Neural progenitor cell (in vitro differentiated cells): ENCODE results near the gene TREM1. TPM values are rescaled to one million over a fixed set of nuclear protein-coding genes. Genes with fewer than 3 reads are reported as not detected.

Experiments
- DNase-seq: peaks from one replicate; pipeline ENCODE4 v3.0.0-alpha.2; 2016; ENCODE audit warnings: low spot score
- H2AFZ ChIP-seq: fragments of 200-600 bp; sonication (generic); replicated peaks from 2 replicates; pipeline ENCODE4 v1.6.1; 2016; ENCODE audit warnings: antibody characterized with exemption
- H3F3A ChIP-seq: fragments of 200-600 bp; sonication (generic); 2 replicates; pipeline ENCODE4 v1.6.1; 2016; ENCODE audit warnings: antibody characterized with exemption, low read depth
- H3K27ac ChIP-seq: fragments of 200-600 bp; sonication (generic); 2 replicates; pipeline ENCODE4 v1.5.1; 2016; ENCODE audit warnings: mild to moderate bottlenecking
- H3K27me3 ChIP-seq: fragments of 200-600 bp; sonication (generic); 2 replicates; pipeline ENCODE4 v1.6.1; 2016; ENCODE audit warnings: mild to moderate bottlenecking, moderate library complexity
- H3K36me3 ChIP-seq: fragments of 200-600 bp; sonication (generic); 2 replicates; pipeline ENCODE4 v1.5.1; 2016
- H3K4me1 ChIP-seq: fragments of 200-600 bp; sonication (generic); 2 replicates; pipeline ENCODE4 v1.6.1; 2016; ENCODE audit warnings: mixed run types
- H3K4me2 ChIP-seq: fragments of 200-600 bp; sonication (generic); 2 replicates; pipeline ENCODE4 v1.6.1; 2016
- H3K4me3 ChIP-seq: fragments of 200-600 bp; sonication (generic); 2 replicates; pipeline ENCODE4 v1.5.1; 2016
- H3K79me2 ChIP-seq: fragments of 200-600 bp; sonication (generic); 2 replicates; pipeline ENCODE4 v1.6.1; 2016; ENCODE audit warnings: low read depth
- H3K9ac ChIP-seq: fragments of 200-600 bp; sonication (generic); 2 replicates; pipeline ENCODE4 v1.6.1; 2016
- H3K9me3 ChIP-seq: fragments of 200-600 bp; sonication (generic); 2 replicates; pipeline ENCODE4 v1.5.1; 2016; ENCODE audit warnings: low read depth
- H4K20me1 ChIP-seq: fragments of 200-600 bp; sonication (generic); 2 replicates; pipeline ENCODE4 v1.6.1; 2016; ENCODE audit warnings: low read depth
- H3K27ac Mint-ChIP-seq: 3 replicates; pipeline ENCODE4 v1.8.0; 2021; ENCODE audit warnings: mixed read lengths
- H3K27me3 Mint-ChIP-seq: 2 replicates; pipeline ENCODE4 v1.8.0; 2022; ENCODE audit warnings: low read depth, mild to moderate bottlenecking, inconsistent platforms, moderate library complexity, mixed read lengths; ENCODE audit not compliant: insufficient read depth
- H3K36me3 Mint-ChIP-seq: 3 replicates; pipeline ENCODE4 v1.8.0; 2021; ENCODE audit warnings: mixed read lengths
- H3K4me1 Mint-ChIP-seq: 3 replicates; pipeline ENCODE4 v1.8.0; 2021; ENCODE audit warnings: mixed read lengths
- H3K4me3 Mint-ChIP-seq: 3 replicates; pipeline ENCODE4 v1.8.0; 2021; ENCODE audit warnings: mild to moderate bottlenecking, moderate library complexity, mixed read lengths
- H3K9me3 Mint-ChIP-seq: 3 replicates; pipeline ENCODE4 v1.8.0; 2020; ENCODE audit warnings: mixed read lengths
- CTCF ChIP-seq: fragments of 200-600 bp; sonication (generic); IDR thresholded peaks from 2 replicates; pipeline ENCODE4 v1.5.1; 2017; ENCODE audit warnings: antibody characterized with exemption, mild to moderate bottlenecking
- EZH2 ChIP-seq: fragments of 200-600 bp; sonication (generic); IDR thresholded peaks from 2 replicates; pipeline ENCODE4 v1.6.1; 2017; ENCODE audit warnings: antibody characterized with exemption, mild to moderate bottlenecking, moderate library complexity
- EZH2phosphoT487 ChIP-seq: fragments of 200-600 bp; sonication (generic); IDR thresholded peaks from 2 replicates; pipeline ENCODE4 v1.6.1; 2017; ENCODE audit warnings: antibody characterized with exemption
- total RNA-seq: library from RNA; depleted of rRNA; stranded (reverse); fragments of >200 nt; gene quantifications from 2 replicates; pipeline ENCODE4 v1.2.3, GENCODE V29; 2015; ENCODE audit warnings: low replicate concordance

Gene TREM1
- total RNA-seq, 1 donor from 2014 or later, result not detected

DNA sequence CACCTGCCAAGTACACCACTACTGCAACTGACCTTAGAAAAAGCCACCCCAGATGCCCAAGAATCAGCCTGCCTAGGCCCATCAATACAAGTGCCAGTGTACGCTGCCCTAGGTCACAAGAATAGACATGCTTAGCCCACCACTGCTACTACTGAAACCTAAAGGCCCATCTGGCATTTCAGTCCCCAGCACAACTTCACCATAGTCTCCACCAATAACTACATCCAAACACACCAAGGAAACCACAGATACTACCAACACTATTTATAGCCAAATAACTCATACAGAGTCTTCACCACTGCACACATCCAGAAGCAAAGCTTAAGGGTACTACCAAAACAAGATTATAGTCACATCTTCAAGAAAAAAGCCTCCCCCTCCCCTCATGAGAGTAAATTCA lies 30.1 kb downstream of the TREM1 start:
- H3K27ac Mint-ChIP-seq, result no peak overlapping the region
- Histone ChIP-seq H3K4me2 (no peak overlapping the region), H2AFZ (no peak overlapping the region), H3K36me3 (no peaks in the 10 kb centered on the region), H4K20me1 (no peaks in the 10 kb centered on the region), H3K27me3 (no peaks in the 10 kb centered on the region), H3K27ac (no peak overlapping the region), H3F3A (no peaks in the 10 kb centered on the region), H3K79me2 (no peaks in the 10 kb centered on the region), H3K4me3 (no peak overlapping the region), H3K9me3 (peaks cover 2% of the 10 kb centered on the region), H3K4me1 (no peaks in the 10 kb centered on the region), H3K9ac (no peak overlapping the region)
- peaks cover 22% of the 10 kb centered on the region for H3K4me1 Mint-ChIP-seq
- H3K9me3 Mint-ChIP-seq, result peaks cover 17% of the 10 kb centered on the region
- TF ChIP-seq CTCF (no peak), EZH2phosphoT487 (no peak), EZH2 (no peak)
- DNase-seq, result no peak
- no peak overlapping the region for H3K4me3 Mint-ChIP-seq
- no peaks in the 10 kb centered on the region for H3K36me3 Mint-ChIP-seq
- peaks cover 8% of the 10 kb centered on the region for H3K27me3 Mint-ChIP-seq

- TF ChIP-seq EZH2 (no peak), CTCF (no peak), EZH2phosphoT487 (no peak)
- Histone ChIP-seq H3K4me1 (no peaks in the 10 kb centered on the region), H3K79me2 (no peaks in the 10 kb centered on the region), H3K4me2 (no peak overlapping the region), H3K27me3 (no peaks in the 10 kb centered on the region), H4K20me1 (no peaks in the 10 kb centered on the region), H3F3A (no peaks in the 10 kb centered on the region), H3K9me3 (no peaks in the 10 kb centered on the region), H2AFZ (no peak overlapping the region), H3K9ac (no peak overlapping the region), H3K36me3 (no peaks in the 10 kb centered on the region), H3K4me3 (no peak overlapping the region), H3K27ac (no peak overlapping the region)
- H3K36me3 Mint-ChIP-seq, result no peaks in the 10 kb centered on the region
- H3K9me3 Mint-ChIP-seq, result peaks cover 12% of the 10 kb centered on the region
- peaks cover 8% of the 10 kb centered on the region for H3K27me3 Mint-ChIP-seq
- no peak overlapping the region for H3K4me3 Mint-ChIP-seq
- H3K27ac Mint-ChIP-seq, result no peak overlapping the region
- DNase-seq, result no peak
- H3K4me1 Mint-ChIP-seq, result peaks cover 22% of the 10 kb centered on the region
Measured at GRCh38 chr6:41255638-41256246, 30.7 kb downstream of the TREM1 start.

GRCh38 chr6:41255110-41255509 lies 31.4 kb downstream of the TREM1 start:
- no peak overlapping the region for H3K9ac ChIP-seq
- H3K4me1 ChIP-seq, result no peaks in the 10 kb centered on the region
- no peaks in the 10 kb centered on the region for H3F3A ChIP-seq
- DNase-seq, result no peak
- H3K27ac ChIP-seq, result no peak overlapping the region
- no peaks in the 10 kb centered on the region for H4K20me1 ChIP-seq
- no peaks in the 10 kb centered on the region for H3K27me3 ChIP-seq
- H3K4me2 ChIP-seq, result no peak overlapping the region
- no peaks in the 10 kb centered on the region for H3K36me3 ChIP-seq
- H3K27ac Mint-ChIP-seq, result peak overlapping the region; percentile 22
- H2AFZ ChIP-seq, result no peak overlapping the region
- H3K4me1 Mint-ChIP-seq, result peaks cover 22% of the 10 kb centered on the region
- H3K9me3 ChIP-seq, result no peaks in the 10 kb centered on the region
- H3K27me3 Mint-ChIP-seq, result peaks cover 8% of the 10 kb centered on the region
- H3K36me3 Mint-ChIP-seq, result no peaks in the 10 kb centered on the region
- H3K79me2 ChIP-seq, result no peaks in the 10 kb centered on the region
- TF ChIP-seq EZH2phosphoT487 (no peak), CTCF (no peak), EZH2 (no peak)
- H3K4me3 ChIP-seq, result no peak overlapping the region
- H3K4me3 Mint-ChIP-seq, result no peak overlapping the region
- H3K9me3 Mint-ChIP-seq, result peaks cover 8% of the 10 kb centered on the region
